Liver (tissue), 9 donors: ENCODE measurements around the gene AHNAK2. TPM values are rescaled to one million over a fixed set of nuclear protein-coding genes. Genes with fewer than 3 reads are reported as not detected.

Experiments used
- DNase-seq: peaks from one replicate; pipeline ENCODE4 v3.0.0-alpha.2; 2017; ENCODE audit warnings: low spot score
- H3K27ac ChIP-seq, 2 donors: one replicate each; pipeline ENCODE4 v1.7.0; 2013; ENCODE audit warnings: inconsistent platforms in 2 of 2, low read length in 2 of 2, control low read depth in 1 of 2, low read depth in 1 of 2, mild to moderate bottlenecking in 1 of 2
- H3K27me3 ChIP-seq, 4 donors: one replicate each; pipeline versions ENCODE4 v1.6.1 to v1.7.0; 2013; ENCODE audit warnings: low read length in 3 of 4, inconsistent platforms in 1 of 4, mild to moderate bottlenecking in 1 of 4, moderate library complexity in 1 of 4; ENCODE audit not compliant: control insufficient read depth in 4 of 4, insufficient read depth in 4 of 4
- H3K36me3 ChIP-seq, 4 donors: one replicate each; pipeline versions ENCODE4 v1.6.1 to v1.7.0; 2013; ENCODE audit warnings: low read length in 3 of 4, mild to moderate bottlenecking in 3 of 4, low read depth in 1 of 4, moderate library complexity in 1 of 4; ENCODE audit not compliant: control insufficient read depth in 4 of 4, insufficient read depth in 3 of 4
- H3K4me1 ChIP-seq, 4 donors: one replicate each; pipeline versions ENCODE4 v1.6.1 to v1.7.0; 2013; ENCODE audit warnings: low read length in 3 of 4, mild to moderate bottlenecking in 3 of 4, moderate library complexity in 1 of 4; ENCODE audit not compliant: control insufficient read depth in 4 of 4, insufficient read depth in 4 of 4
- H3K4me3 ChIP-seq, 3 donors: one replicate each; pipeline versions ENCODE4 v1.6.1 to v1.7.0; 2013; ENCODE audit warnings: low read length in 3 of 3, control low read depth in 1 of 3, low read depth in 1 of 3, mild to moderate bottlenecking in 1 of 3
- H3K9ac ChIP-seq, 2 donors: one replicate each; pipeline ENCODE4 v1.7.0; 2013; ENCODE audit warnings: low read length in 2 of 2, mild to moderate bottlenecking in 2 of 2, moderate library complexity in 2 of 2, control low read depth in 1 of 2, low read depth in 1 of 2
- H3K9me3 ChIP-seq, 4 donors: one replicate each; pipeline versions ENCODE4 v1.6.1 to v1.7.0; 2013; ENCODE audit warnings: low read length in 3 of 4; ENCODE audit not compliant: control insufficient read depth in 4 of 4
- EGR1 ChIP-seq, 2 donors: IDR thresholded peaks; 2 replicates each; pipeline ENCODE4 v1.6.1; 2016 to 2018; ENCODE audit warnings: antibody characterized with exemption in 2 of 2, low read depth in 2 of 2
- FOXA1 ChIP-seq: IDR thresholded peaks from 2 replicates; pipeline ENCODE4 v1.6.1; 2016; ENCODE audit warnings: antibody characterized with exemption
- GABPA ChIP-seq, 2 donors: IDR thresholded peaks in 1 of 2; conservative IDR thresholded peaks in 1 of 2; 2 replicates each; pipeline ENCODE4 v1.6.1; 2016; ENCODE audit warnings: antibody characterized with exemption in 2 of 2, mild to moderate bottlenecking in 1 of 2, moderate library complexity in 1 of 2
- HNF4A ChIP-seq, 2 donors: conservative IDR thresholded peaks; 2 replicates each; pipeline ENCODE4 v1.6.1; 2016; ENCODE audit warnings: antibody characterized with exemption in 2 of 2, mild to moderate bottlenecking in 2 of 2
- HNF4G ChIP-seq: IDR thresholded peaks from 2 replicates; pipeline ENCODE4 v1.6.1; 2016; ENCODE audit warnings: antibody characterized with exemption
- RAD21 ChIP-seq, 2 donors: IDR thresholded peaks; 2 replicates each; pipeline ENCODE4 v1.6.1; 2016; ENCODE audit warnings: antibody characterized with exemption in 2 of 2, mild to moderate bottlenecking in 2 of 2
- RXRA ChIP-seq, 2 donors: IDR thresholded peaks; 2 replicates each; pipeline ENCODE4 v1.6.1; 2017 to 2018; ENCODE audit warnings: antibody characterized with exemption in 2 of 2, mild to moderate bottlenecking in 1 of 2
- SP1 ChIP-seq: IDR thresholded peaks from 2 replicates; pipeline ENCODE4 v1.6.1; 2018; ENCODE audit warnings: antibody characterized with exemption, mild to moderate bottlenecking
- TAF1 ChIP-seq: conservative IDR thresholded peaks from 2 replicates; pipeline ENCODE4 v1.6.1; 2016; ENCODE audit warnings: antibody characterized with exemption, mild to moderate bottlenecking
- YY1 ChIP-seq: IDR thresholded peaks from 2 replicates; pipeline ENCODE4 v1.6.1; 2016; ENCODE audit warnings: antibody characterized with exemption, mild to moderate bottlenecking
- WGBS: extraction: QIAGEN DNeasy Blood & Tissue Kit; methylation state at CpG from one replicate; pipeline ENCODE4 v1.1.7; 2013; 5-methylcytosine and 5-hydroxymethylcytosine counted together
- polyA plus RNA-seq, 2 donors: library from polyadenylated mRNA; stranded (reverse) in 1 of 2; unstranded in 1 of 2; fragments of 200-250 nt in 1 of 2; fragments of >200 nt in 1 of 2; fragmentation: Nextera tagmentation in 1 of 2; extraction: Ambion mirVana in 1 of 2; gene quantifications; one replicate each; pipeline versions ENCODE4 v1.2.1 to v1.2.3, GENCODE V29; 2013 to 2015
- total RNA-seq, 2 donors: library from RNA; depleted of rRNA; stranded (reverse); fragments of >200 nt; gene quantifications; one replicate each; pipeline ENCODE4 v1.2.3, GENCODE V29; 2014
- TF ChIP-seq, protein P1 (sequence below): fragments of 150-350 bp; IDR thresholded peaks from 2 replicates; pipeline ENCODE4 v1.5.1; 2017; ENCODE audit warnings: improper control_type of control experiment, low read depth, low read length; ENCODE audit not compliant: missing input control
- donor health status: healthy.
- donor health status: healthy.
- donor health status: healthy.
- donor health status: healthy.
- donor health status: healthy.

Gene AHNAK2
- total and polyA plus RNA-seq, 4 donors: 0.05 to 2.6 (median 1.2) TPM

DNA sequence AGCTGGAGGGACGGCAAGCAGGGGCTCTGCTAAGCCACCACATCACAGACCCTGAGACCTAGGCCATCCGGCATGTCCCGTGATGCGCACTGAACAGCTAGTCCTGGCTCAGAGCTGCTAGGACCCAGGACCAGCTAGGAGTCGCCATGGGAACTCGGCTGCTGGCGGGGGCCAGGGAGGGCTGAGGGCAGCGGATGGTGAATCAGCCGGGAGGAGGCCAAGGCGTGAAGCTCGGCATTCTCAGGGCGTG is 5.1 kb downstream of the AHNAK2 start (continued):
- TF ChIP-seq TAF1: no peak
- TF ChIP-seq YY1: no peak
- TF ChIP-seq, protein P1, sequence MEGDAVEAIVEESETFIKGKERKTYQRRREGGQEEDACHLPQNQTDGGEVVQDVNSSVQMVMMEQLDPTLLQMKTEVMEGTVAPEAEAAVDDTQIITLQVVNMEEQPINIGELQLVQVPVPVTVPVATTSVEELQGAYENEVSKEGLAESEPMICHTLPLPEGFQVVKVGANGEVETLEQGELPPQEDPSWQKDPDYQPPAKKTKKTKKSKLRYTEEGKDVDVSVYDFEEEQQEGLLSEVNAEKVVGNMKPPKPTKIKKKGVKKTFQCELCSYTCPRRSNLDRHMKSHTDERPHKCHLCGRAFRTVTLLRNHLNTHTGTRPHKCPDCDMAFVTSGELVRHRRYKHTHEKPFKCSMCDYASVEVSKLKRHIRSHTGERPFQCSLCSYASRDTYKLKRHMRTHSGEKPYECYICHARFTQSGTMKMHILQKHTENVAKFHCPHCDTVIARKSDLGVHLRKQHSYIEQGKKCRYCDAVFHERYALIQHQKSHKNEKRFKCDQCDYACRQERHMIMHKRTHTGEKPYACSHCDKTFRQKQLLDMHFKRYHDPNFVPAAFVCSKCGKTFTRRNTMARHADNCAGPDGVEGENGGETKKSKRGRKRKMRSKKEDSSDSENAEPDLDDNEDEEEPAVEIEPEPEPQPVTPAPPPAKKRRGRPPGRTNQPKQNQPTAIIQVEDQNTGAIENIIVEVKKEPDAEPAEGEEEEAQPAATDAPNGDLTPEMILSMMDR: no peak
- no peak for TF ChIP-seq RAD21 (IDR thresholded peaks at IDR 0.05)

DNA sequence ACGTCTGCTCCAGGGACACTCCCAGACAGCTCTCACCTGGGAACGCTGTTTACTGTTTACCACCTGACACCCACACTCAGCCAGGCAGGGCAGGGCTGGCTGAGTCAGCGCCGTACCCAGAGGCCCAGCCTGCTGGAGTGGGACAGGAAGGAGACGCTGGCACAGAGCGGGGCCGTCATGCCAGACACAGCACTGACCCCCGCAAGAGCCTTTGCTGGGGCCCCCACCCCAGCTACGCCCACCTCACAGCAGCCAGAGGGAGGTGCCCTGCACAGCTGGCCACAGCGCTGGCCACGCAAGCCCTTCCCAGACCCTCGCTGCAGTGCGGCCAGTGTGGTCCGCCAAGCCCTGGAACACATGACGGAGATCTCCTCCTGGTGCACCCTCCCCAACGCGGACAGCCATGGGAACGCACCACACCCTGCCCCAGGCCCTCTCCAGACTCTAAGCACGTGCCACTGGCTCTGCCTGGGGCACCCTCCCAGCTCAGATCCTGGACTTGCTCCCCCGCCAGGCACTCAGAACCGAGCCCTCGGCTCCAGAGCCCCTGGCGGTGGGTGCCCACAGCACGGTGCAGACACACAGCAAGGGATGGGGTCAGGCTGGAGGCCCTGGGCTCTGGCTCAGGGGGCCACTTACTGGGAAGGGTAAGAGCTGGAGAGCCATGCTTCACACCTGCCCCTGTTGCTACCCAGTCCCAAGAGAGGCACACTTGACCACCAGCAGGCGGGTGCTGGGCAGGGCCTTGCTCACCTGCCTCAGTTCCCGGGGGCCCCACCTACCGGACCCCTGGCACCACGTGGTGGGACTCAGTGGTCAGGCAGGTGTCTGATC is 5.7 kb downstream of the AHNAK2 start:
- DNase-seq: no peak
- Histone ChIP-seq H3K36me3 (no peaks in the 10 kb centered on the region), H3K4me1 (peaks cover 3 to 20% (median 9%) of the 10 kb centered on the region in 4 donors), H3K4me3 (no peak overlapping the region), H3K9me3 (no peaks in the 10 kb centered on the region), H3K27ac (no peak overlapping the region), H3K27me3 (no peaks in the 10 kb centered on the region), H3K9ac (no peak overlapping the region)
- TF ChIP-seq HNF4A (conservative IDR thresholded peaks at IDR 0.05): no peak
- TF ChIP-seq, protein P1: no peak
- no peak for TF ChIP-seq RXRA (IDR thresholded peaks at IDR 0.05)
- no peak for TF ChIP-seq EGR1 (IDR thresholded peaks at IDR 0.05; ENCODE audit: low read depth in 2 of 2)
- TF ChIP-seq HNF4G: no peak
- no peak for TF ChIP-seq YY1
- no peak for TF ChIP-seq GABPA (IDR thresholded peaks at IDR 0.05 in 1 of 2, conservative IDR thresholded peaks at IDR 0.05 in 1 of 2)
- TF ChIP-seq TAF1: no peak
- TF ChIP-seq FOXA1: no peak
- WGBS: 71% methylated on average over 28 of the region's 28 CpGs

- DNase-seq: no peak
- no peak for TF ChIP-seq SP1
- no peak for TF ChIP-seq FOXA1
- no peak for TF ChIP-seq TAF1
- no peak for TF ChIP-seq RAD21 (IDR thresholded peaks at IDR 0.05)
- 90% methylated on average over 12 of the region's 12 CpGs for WGBS
- Histone ChIP-seq H3K4me3 (no peak overlapping the region), H3K27ac (no peak overlapping the region), H3K9me3 (no peaks in the 10 kb centered on the region), H3K4me1 (peaks cover 1 to 11% (median 4%) of the 10 kb centered on the region in 4 donors), H3K36me3 (no peaks in the 10 kb centered on the region), H3K27me3 (peaks cover 0 to 3% (median under 1%) of the 10 kb centered on the region in 4 donors), H3K9ac (no peak overlapping the region)
These were observed 6.5 kb downstream of the AHNAK2 start for GRCh38 chr14:104971447-104972240.
